CD4-positive, alpha-beta T cell treated with Interleukin-10 for 1 hour (primary cell): ENCODE results near the gene TBC1D12.
"Not testable (repeated sequence)": the region's sequence is repeated elsewhere in the genome, so short reads cannot be mapped to it uniquely, and the experiment has no call there.

ENCODE experiments used
- DNase-seq: peaks from one replicate; pipeline ENCODE4 v3.0.0-alpha.2; 2020

TBC1D12 gene

GRCh38 chr10:94549221-94549620 is 146.9 kb downstream of the TBC1D12 start:
- no peak for DNase-seq

- DNase-seq, result not testable (repeated sequence)
Measured at GRCh38 chr10:94567714-94568307, 165.5 kb downstream of the TBC1D12 start.

GRCh38 chr10:94571081-94571480 is 168.7 kb downstream of the TBC1D12 start:
- no peak for DNase-seq

- no peak for DNase-seq
Measured at GRCh38 chr10:94571528-94571927, 169.2 kb downstream of the TBC1D12 start.

DNA sequence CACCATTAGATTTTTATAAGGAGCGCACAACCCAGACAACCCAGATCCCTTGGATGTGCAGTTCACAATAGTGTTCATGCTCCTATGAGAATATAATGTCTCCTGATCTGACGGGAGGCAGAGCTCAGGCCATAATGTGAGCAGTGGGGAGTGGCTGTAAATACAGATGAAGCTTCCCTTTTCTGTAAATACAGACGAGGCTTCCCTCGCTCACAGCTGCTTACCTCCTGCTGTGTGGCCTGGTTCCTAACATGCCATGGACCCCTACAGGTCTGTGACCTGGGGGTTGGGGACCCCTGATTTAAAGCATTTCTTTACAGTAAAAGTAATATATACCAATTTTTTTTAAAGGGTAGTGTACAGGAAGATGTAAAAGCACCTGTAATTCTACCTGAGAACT is 176.4 kb downstream of the TBC1D12 start:
- no peak for DNase-seq

DNA sequence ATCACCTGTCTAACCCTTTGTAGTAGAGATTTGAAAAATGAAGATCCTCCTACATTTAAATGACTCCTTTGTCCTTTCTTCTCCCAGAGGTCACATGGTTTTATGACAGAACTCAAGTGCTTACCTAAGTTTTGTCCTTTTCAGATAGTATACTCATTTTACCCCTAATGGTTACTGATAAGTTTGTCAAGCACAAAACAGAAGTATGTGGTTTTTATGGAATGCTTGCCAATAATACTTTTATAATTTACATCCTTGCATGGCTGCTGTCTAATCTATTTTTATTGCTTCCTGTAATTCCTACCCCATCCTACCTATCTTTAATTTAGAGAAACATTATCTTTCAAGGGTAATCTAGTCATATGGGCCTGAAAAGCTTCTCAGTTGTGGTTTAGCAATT is 180.8 kb downstream of the TBC1D12 start:
- DNase-seq, result no peak
